ENCODE results near the gene SBK1. TPM values are rescaled to one million over a fixed set of nuclear protein-coding genes. Genes with fewer than 3 reads are reported as not detected.

The SBK1 gene
- total and polyA plus RNA-seq, 4 donors: 6.5 to 117 (median 57.2) TPM

- no peak overlapping the region for H3K4me3 ChIP-seq (ENCODE audit: low read depth, low read length)
- H3K9me3 ChIP-seq (ENCODE audit: control insufficient read depth, insufficient read depth, low read length): no peaks in the 10 kb centered on the region
- DNase-seq (ENCODE audit: low read depth in 4 of 6, low spot score in 6 of 6): no peak
- peaks cover 55% of the 10 kb centered on the region for H3K36me3 ChIP-seq (ENCODE audit: control insufficient read depth, insufficient read depth, low read length)
- no peaks in the 10 kb centered on the region for H3K27me3 ChIP-seq (ENCODE audit: control insufficient read depth, insufficient read depth, low read length)
- H3K27ac ChIP-seq (ENCODE audit: low read depth, low read length): no peak overlapping the region
- 66% methylated on average over 5 of the region's 6 CpGs for WGBS (ENCODE audit: insufficient coverage)
- peaks cover 27% of the 10 kb centered on the region for H3K4me1 ChIP-seq (ENCODE audit: control insufficient read depth, insufficient read depth, low read length)
These were observed 8.8 kb downstream of the SBK1 start for GRCh38 chr16:28301154-28301553.

- DNase-seq (ENCODE audit: low read depth in 4 of 6, low spot score in 6 of 6): no peak
- Histone ChIP-seq H3K36me3 (ENCODE audit: control insufficient read depth, insufficient read depth, low read length) (peaks cover 55% of the 10 kb centered on the region), H3K9me3 (ENCODE audit: control insufficient read depth, insufficient read depth, low read length) (no peaks in the 10 kb centered on the region), H3K4me1 (ENCODE audit: control insufficient read depth, insufficient read depth, low read length) (peaks cover 26% of the 10 kb centered on the region), H3K27ac (ENCODE audit: low read depth, low read length) (no peak overlapping the region), H3K4me3 (ENCODE audit: low read depth, low read length) (no peak overlapping the region), H3K27me3 (ENCODE audit: control insufficient read depth, insufficient read depth, low read length) (no peaks in the 10 kb centered on the region)
- WGBS (ENCODE audit: insufficient coverage): 100% methylated on average over 1 of the region's 2 CpGs
These were observed 9.3 kb downstream of the SBK1 start for GRCh38 chr16:28301620-28302019.

- Histone ChIP-seq H3K9me3 (ENCODE audit: control insufficient read depth, insufficient read depth, low read length) (no peaks in the 10 kb centered on the region), H3K36me3 (ENCODE audit: control insufficient read depth, insufficient read depth, low read length) (peaks cover 47% of the 10 kb centered on the region), H3K4me1 (ENCODE audit: control insufficient read depth, insufficient read depth, low read length) (peaks cover 12% of the 10 kb centered on the region), H3K27me3 (ENCODE audit: control insufficient read depth, insufficient read depth, low read length) (no peaks in the 10 kb centered on the region), H3K4me3 (ENCODE audit: low read depth, low read length) (no peak overlapping the region), H3K27ac (ENCODE audit: low read depth, low read length) (no peak overlapping the region)
- no peak for DNase-seq (ENCODE audit: low read depth in 4 of 6, low spot score in 6 of 6)
These were observed 10.8 kb downstream of the SBK1 start for GRCh38 chr16:28303132-28303531.

GRCh38 chr16:28304214-28304613 lies 11.9 kb downstream of the SBK1 start:
- Histone ChIP-seq H3K36me3 (ENCODE audit: control insufficient read depth, insufficient read depth, low read length) (peaks cover 46% of the 10 kb centered on the region), H3K27me3 (ENCODE audit: control insufficient read depth, insufficient read depth, low read length) (no peaks in the 10 kb centered on the region), H3K4me3 (ENCODE audit: low read depth, low read length) (no peak overlapping the region), H3K9me3 (ENCODE audit: control insufficient read depth, insufficient read depth, low read length) (no peaks in the 10 kb centered on the region), H3K27ac (ENCODE audit: low read depth, low read length) (no peak overlapping the region), H3K4me1 (ENCODE audit: control insufficient read depth, insufficient read depth, low read length) (peaks cover 6% of the 10 kb centered on the region)
- 88% methylated on average over 5 of the region's 8 CpGs for WGBS (ENCODE audit: insufficient coverage)
- peak in 1 of 6 donors; percentile 47 for DNase-seq (ENCODE audit: low read depth in 4 of 6, low spot score in 6 of 6)

GRCh38 chr16:28307936-28308335 lies 15.6 kb downstream of the SBK1 start:
- no peak overlapping the region for H3K27ac ChIP-seq (ENCODE audit: low read depth, low read length)
- H3K9me3 ChIP-seq (ENCODE audit: control insufficient read depth, insufficient read depth, low read length): no peaks in the 10 kb centered on the region
- 92% methylated on average over 1 of the region's 5 CpGs for WGBS (ENCODE audit: insufficient coverage)
- H3K27me3 ChIP-seq (ENCODE audit: control insufficient read depth, insufficient read depth, low read length): no peaks in the 10 kb centered on the region
- DNase-seq (ENCODE audit: low read depth in 4 of 6, low spot score in 6 of 6): no peak
- H3K4me3 ChIP-seq (ENCODE audit: low read depth, low read length): no peak overlapping the region
- H3K4me1 ChIP-seq (ENCODE audit: control insufficient read depth, insufficient read depth, low read length): no peaks in the 10 kb centered on the region
- peaks cover 54% of the 10 kb centered on the region for H3K36me3 ChIP-seq (ENCODE audit: control insufficient read depth, insufficient read depth, low read length)

GRCh38 chr16:28308794-28309584 lies 16.7 kb downstream of the SBK1 start:
- WGBS (ENCODE audit: insufficient coverage): 91% methylated on average over 7 of the region's 14 CpGs
- Histone ChIP-seq H3K36me3 (ENCODE audit: control insufficient read depth, insufficient read depth, low read length) (peaks cover 58% of the 10 kb centered on the region), H3K4me1 (ENCODE audit: control insufficient read depth, insufficient read depth, low read length) (no peaks in the 10 kb centered on the region), H3K27me3 (ENCODE audit: control insufficient read depth, insufficient read depth, low read length) (no peaks in the 10 kb centered on the region), H3K4me3 (ENCODE audit: low read depth, low read length) (no peak overlapping the region), H3K9me3 (ENCODE audit: control insufficient read depth, insufficient read depth, low read length) (no peaks in the 10 kb centered on the region), H3K27ac (ENCODE audit: low read depth, low read length) (no peak overlapping the region)
- DNase-seq (ENCODE audit: low read depth in 4 of 6, low spot score in 6 of 6): no peak

GRCh38 chr16:28309811-28310311 lies 17.5 kb downstream of the SBK1 start:
- H3K36me3 ChIP-seq (ENCODE audit: control insufficient read depth, insufficient read depth, low read length): peaks cover 53% of the 10 kb centered on the region
- H3K27me3 ChIP-seq (ENCODE audit: control insufficient read depth, insufficient read depth, low read length): no peaks in the 10 kb centered on the region
- H3K27ac ChIP-seq (ENCODE audit: low read depth, low read length): no peak overlapping the region
- H3K9me3 ChIP-seq (ENCODE audit: control insufficient read depth, insufficient read depth, low read length): no peaks in the 10 kb centered on the region
- DNase-seq (ENCODE audit: low read depth in 4 of 6, low spot score in 6 of 6): no peak
- no peaks in the 10 kb centered on the region for H3K4me1 ChIP-seq (ENCODE audit: control insufficient read depth, insufficient read depth, low read length)
- 95% methylated on average over 12 of the region's 20 CpGs for WGBS (ENCODE audit: insufficient coverage)
- H3K4me3 ChIP-seq (ENCODE audit: low read depth, low read length): no peak overlapping the region

- no peaks in the 10 kb centered on the region for H3K4me1 ChIP-seq (ENCODE audit: control insufficient read depth, insufficient read depth, low read length)
- H3K36me3 ChIP-seq (ENCODE audit: control insufficient read depth, insufficient read depth, low read length): peaks cover 54% of the 10 kb centered on the region
- H3K27ac ChIP-seq (ENCODE audit: low read depth, low read length): no peak overlapping the region
- no peaks in the 10 kb centered on the region for H3K9me3 ChIP-seq (ENCODE audit: control insufficient read depth, insufficient read depth, low read length)
- DNase-seq (ENCODE audit: low read depth in 4 of 6, low spot score in 6 of 6): no peak
- 91% methylated on average over 11 of the region's 11 CpGs for WGBS (ENCODE audit: insufficient coverage)
- no peaks in the 10 kb centered on the region for H3K27me3 ChIP-seq (ENCODE audit: control insufficient read depth, insufficient read depth, low read length)
- H3K4me3 ChIP-seq (ENCODE audit: low read depth, low read length): no peak overlapping the region
These were observed 18.5 kb downstream of the SBK1 start for GRCh38 chr16:28310796-28311195.

DNA sequence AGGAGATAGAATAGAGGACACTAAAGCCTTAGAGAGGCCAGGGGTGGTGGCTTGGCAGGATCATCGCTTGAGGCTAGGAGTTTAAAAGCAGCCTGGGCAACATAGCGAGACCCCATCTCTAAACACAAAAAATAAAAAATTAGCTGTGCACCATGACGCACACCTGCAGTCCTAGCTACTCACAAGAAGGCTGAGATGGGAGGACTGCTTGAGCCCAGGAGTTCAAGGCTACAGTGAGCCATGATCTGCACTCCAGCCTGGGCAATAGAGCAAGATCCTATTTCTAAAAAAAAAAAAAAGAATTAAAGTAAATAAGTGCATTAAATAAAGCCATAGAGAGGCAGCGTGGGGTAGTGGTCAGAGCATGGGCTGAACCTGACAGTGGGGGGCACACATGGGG lies 19.1 kb downstream of the SBK1 start:
- no peak for DNase-seq (ENCODE audit: low read depth in 4 of 6, low spot score in 6 of 6)
- 100% methylated on average over 2 of the region's 4 CpGs for WGBS (ENCODE audit: insufficient coverage)
- Histone ChIP-seq H3K4me1 (ENCODE audit: control insufficient read depth, insufficient read depth, low read length) (no peaks in the 10 kb centered on the region), H3K27me3 (ENCODE audit: control insufficient read depth, insufficient read depth, low read length) (no peaks in the 10 kb centered on the region), H3K4me3 (ENCODE audit: low read depth, low read length) (no peak overlapping the region), H3K27ac (ENCODE audit: low read depth, low read length) (no peak overlapping the region), H3K36me3 (ENCODE audit: control insufficient read depth, insufficient read depth, low read length) (peaks cover 51% of the 10 kb centered on the region), H3K9me3 (ENCODE audit: control insufficient read depth, insufficient read depth, low read length) (no peaks in the 10 kb centered on the region)

DNA sequence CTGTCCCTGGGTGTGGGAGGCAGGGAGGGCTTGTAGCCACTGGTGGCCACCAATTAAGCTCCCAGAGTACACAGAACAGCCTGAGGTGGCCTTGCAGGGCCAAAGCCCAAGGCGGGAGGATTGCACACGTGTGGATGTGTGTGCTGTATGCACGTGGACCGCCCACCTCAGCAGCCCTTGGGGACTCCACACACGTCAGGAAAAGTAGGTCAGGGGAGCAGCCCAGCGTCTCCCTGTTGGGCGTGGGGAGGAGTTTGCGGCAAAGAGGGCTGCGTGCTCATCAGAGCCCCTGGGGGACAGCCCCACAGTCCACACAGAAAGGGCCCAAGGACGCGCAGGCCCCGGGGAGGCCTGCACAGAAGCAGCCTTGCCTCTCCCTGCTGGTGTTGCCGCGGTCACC lies 19.6 kb downstream of the SBK1 start:
- H3K27ac ChIP-seq (ENCODE audit: low read depth, low read length): no peak overlapping the region
- peaks cover 51% of the 10 kb centered on the region for H3K36me3 ChIP-seq (ENCODE audit: control insufficient read depth, insufficient read depth, low read length)
- H3K4me3 ChIP-seq (ENCODE audit: low read depth, low read length): no peak overlapping the region
- DNase-seq (ENCODE audit: low read depth in 4 of 6, low spot score in 6 of 6): no peak
- H3K4me1 ChIP-seq (ENCODE audit: control insufficient read depth, insufficient read depth, low read length): peaks cover 1% of the 10 kb centered on the region
- no peaks in the 10 kb centered on the region for H3K9me3 ChIP-seq (ENCODE audit: control insufficient read depth, insufficient read depth, low read length)
- 82% methylated on average over 12 of the region's 14 CpGs for WGBS (ENCODE audit: insufficient coverage)
- no peaks in the 10 kb centered on the region for H3K27me3 ChIP-seq (ENCODE audit: control insufficient read depth, insufficient read depth, low read length)
